ENCODE results near the gene TKT. TPM values are rescaled to one million over a fixed set of nuclear protein-coding genes. Genes with fewer than 3 reads are reported as not detected.

Gene TKT
- total and polyA plus RNA-seq, 4 donors: 351 to 498 (median 456) TPM

DNA sequence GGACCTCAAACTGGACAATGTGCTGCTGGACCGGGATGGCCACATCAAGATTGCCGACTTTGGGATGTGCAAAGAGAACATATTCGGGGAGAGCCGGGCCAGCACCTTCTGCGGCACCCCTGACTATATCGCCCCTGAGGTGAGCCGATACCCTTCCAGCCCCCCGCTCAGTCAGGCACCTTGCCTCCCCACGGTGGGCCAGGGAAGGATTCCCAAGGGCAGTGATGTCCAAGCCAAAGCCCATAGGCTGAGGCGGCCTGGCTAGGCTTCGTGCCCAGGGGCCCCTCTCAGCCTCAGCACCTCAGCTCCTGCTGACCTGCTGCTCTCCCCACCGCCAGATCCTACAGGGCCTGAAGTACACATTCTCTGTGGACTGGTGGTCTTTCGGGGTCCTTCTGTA, 67.1 kb downstream of the TKT start:
- TF ChIP-seq, protein P1, sequence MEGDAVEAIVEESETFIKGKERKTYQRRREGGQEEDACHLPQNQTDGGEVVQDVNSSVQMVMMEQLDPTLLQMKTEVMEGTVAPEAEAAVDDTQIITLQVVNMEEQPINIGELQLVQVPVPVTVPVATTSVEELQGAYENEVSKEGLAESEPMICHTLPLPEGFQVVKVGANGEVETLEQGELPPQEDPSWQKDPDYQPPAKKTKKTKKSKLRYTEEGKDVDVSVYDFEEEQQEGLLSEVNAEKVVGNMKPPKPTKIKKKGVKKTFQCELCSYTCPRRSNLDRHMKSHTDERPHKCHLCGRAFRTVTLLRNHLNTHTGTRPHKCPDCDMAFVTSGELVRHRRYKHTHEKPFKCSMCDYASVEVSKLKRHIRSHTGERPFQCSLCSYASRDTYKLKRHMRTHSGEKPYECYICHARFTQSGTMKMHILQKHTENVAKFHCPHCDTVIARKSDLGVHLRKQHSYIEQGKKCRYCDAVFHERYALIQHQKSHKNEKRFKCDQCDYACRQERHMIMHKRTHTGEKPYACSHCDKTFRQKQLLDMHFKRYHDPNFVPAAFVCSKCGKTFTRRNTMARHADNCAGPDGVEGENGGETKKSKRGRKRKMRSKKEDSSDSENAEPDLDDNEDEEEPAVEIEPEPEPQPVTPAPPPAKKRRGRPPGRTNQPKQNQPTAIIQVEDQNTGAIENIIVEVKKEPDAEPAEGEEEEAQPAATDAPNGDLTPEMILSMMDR (IDR thresholded peaks at IDR 0.05; ENCODE audit: control extremely low read depth, extremely low read depth): no peak
- Histone ChIP-seq H3K27me3 (ENCODE audit: control insufficient read depth in 3 of 3, insufficient read depth in 3 of 3, low read length in 2 of 3) (no peaks in the 10 kb centered on the region), H3K27ac (ENCODE audit: low read depth in 1 of 2, low read length in 1 of 2) (no peak overlapping the region), H3K4me3 (no peak overlapping the region), H3K4me1 (ENCODE audit: control insufficient read depth in 5 of 5, insufficient read depth in 5 of 5, low read length in 5 of 5) (peaks cover 0 to 3% (median under 1%) of the 10 kb centered on the region in 5 donors), H3K9me3 (ENCODE audit: control insufficient read depth in 4 of 4, insufficient read depth in 3 of 4, low read length in 3 of 4) (no peaks in the 10 kb centered on the region), H3K9ac (ENCODE audit: insufficient read depth in 1 of 2, low read length in 2 of 2) (no peak overlapping the region), H3K36me3 (ENCODE audit: control insufficient read depth in 4 of 4, insufficient read depth in 4 of 4, low read length in 4 of 4) (peaks cover 0 to 65% (median 12%) of the 10 kb centered on the region in 4 donors)
- ATAC-seq (ENCODE audit: insufficient read depth, low FRiP score) (no peak), DNase-seq (no peak)
- WGBS, 2 donors: 96 to 97% methylated on average over 13 of the region's 13 CpGs

DNA sequence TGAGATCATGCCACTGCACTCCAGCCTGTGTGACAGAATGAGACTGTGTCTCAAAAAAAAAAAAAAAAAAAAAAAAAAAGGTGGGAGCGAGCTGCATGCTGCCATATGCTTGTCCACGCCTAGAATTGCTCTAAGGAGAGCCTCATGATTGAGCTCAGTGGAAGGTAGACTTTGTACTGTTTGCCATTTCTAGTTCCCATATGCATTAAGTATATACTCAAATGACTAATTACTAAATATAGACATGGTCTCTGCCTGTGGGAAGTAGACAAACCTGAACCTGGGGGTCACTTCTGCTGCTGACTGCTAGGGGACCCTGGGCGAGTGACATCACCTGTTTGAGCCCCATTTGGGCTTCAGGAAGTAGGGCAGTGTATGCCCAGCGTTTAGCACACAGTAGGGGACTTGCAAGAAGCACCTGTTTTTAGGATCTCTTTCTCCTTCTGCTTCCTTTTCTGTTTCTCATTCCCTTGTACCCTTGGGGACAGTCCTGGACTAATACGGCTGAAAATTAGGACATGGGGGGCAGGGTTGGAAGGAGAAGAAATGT, 67.6 kb downstream of the TKT start:
- no peak overlapping the region for H3K27ac ChIP-seq (ENCODE audit: low read depth in 1 of 2, low read length in 1 of 2)
- no peaks in the 10 kb centered on the region for H3K27me3 ChIP-seq (ENCODE audit: control insufficient read depth in 3 of 3, insufficient read depth in 3 of 3, low read length in 2 of 3)
- H3K4me3 ChIP-seq: no peak overlapping the region
- H3K4me1 ChIP-seq (ENCODE audit: control insufficient read depth in 5 of 5, insufficient read depth in 5 of 5, low read length in 5 of 5): peaks cover 0 to 3% (median 0%) of the 10 kb centered on the region in 5 donors
- no peak for DNase-seq
- WGBS, 2 donors: 86 to 91% methylated on average over 5 of the region's 5 CpGs
- no peak for ATAC-seq (ENCODE audit: insufficient read depth, low FRiP score)
- no peaks in the 10 kb centered on the region for H3K9me3 ChIP-seq (ENCODE audit: control insufficient read depth in 4 of 4, insufficient read depth in 3 of 4, low read length in 3 of 4)
- no peak overlapping the region for H3K9ac ChIP-seq (ENCODE audit: insufficient read depth in 1 of 2, low read length in 2 of 2)
- TF ChIP-seq, protein P1 (IDR thresholded peaks at IDR 0.05; ENCODE audit: control extremely low read depth, extremely low read depth): no peak
- H3K36me3 ChIP-seq (ENCODE audit: control insufficient read depth in 4 of 4, insufficient read depth in 4 of 4, low read length in 4 of 4): peaks cover 0 to 66% (median 14%) of the 10 kb centered on the region in 4 donors

DNA sequence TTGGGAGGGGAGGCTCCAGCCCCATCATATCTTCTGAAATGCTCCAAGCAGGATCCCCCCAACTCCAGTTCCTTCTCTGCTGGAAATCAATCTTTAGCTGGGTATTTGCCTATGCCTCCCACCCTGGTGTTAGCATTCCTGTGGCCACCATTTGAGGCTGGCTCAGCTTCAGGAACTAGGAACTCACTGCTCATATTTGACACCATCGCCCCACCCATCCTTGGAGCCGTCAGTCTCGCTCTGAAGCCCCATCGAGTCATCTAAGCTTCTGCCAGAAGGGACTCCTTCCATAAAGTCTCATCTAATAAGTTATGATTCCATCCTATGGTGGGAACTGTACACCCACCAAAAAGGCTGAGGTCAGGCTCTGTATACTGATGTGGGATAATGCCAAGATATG, 68.4 kb downstream of the TKT start:
- H3K4me1 ChIP-seq (ENCODE audit: control insufficient read depth in 5 of 5, insufficient read depth in 5 of 5, low read length in 5 of 5): peaks cover 0 to 4% (median 0%) of the 10 kb centered on the region in 5 donors
- H3K9me3 ChIP-seq (ENCODE audit: control insufficient read depth in 4 of 4, insufficient read depth in 3 of 4, low read length in 3 of 4): no peaks in the 10 kb centered on the region
- peaks cover 0 to 68% (median 14%) of the 10 kb centered on the region in 4 donors for H3K36me3 ChIP-seq (ENCODE audit: control insufficient read depth in 4 of 4, insufficient read depth in 4 of 4, low read length in 4 of 4)
- ATAC-seq (ENCODE audit: insufficient read depth, low FRiP score): no peak
- no peak overlapping the region for H3K27ac ChIP-seq (ENCODE audit: low read depth in 1 of 2, low read length in 1 of 2)
- 82 to 87% methylated on average over 4 of the region's 4 CpGs for WGBS, 2 donors
- TF ChIP-seq, protein P1 (IDR thresholded peaks at IDR 0.05; ENCODE audit: control extremely low read depth, extremely low read depth): no peak
- H3K4me3 ChIP-seq: no peak overlapping the region
- no peak overlapping the region for H3K9ac ChIP-seq (ENCODE audit: insufficient read depth in 1 of 2, low read length in 2 of 2)
- no peaks in the 10 kb centered on the region for H3K27me3 ChIP-seq (ENCODE audit: control insufficient read depth in 3 of 3, insufficient read depth in 3 of 3, low read length in 2 of 3)
- no peak for DNase-seq

DNA sequence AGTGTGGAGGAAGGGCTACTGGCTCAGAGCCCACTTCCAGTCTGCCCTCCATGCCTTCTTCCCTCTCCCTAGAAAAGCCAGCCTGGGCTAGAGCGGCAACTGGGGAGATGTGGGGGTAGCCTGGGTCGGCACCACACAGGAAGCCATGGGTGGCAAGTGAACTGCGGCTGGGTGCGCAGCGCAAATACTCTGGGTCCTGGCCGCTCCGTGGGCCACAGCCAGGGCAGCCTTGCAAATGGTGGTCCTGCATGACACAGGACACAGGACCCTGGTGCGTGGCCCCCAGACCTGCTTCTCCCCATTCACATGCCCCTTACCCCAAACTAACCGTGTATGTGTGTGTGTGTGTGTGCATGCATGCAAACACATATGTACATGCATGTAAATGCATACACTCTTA, 69.1 kb downstream of the TKT start:
- ATAC-seq (ENCODE audit: insufficient read depth, low FRiP score): no peak
- TF ChIP-seq, protein P1 (IDR thresholded peaks at IDR 0.05; ENCODE audit: control extremely low read depth, extremely low read depth): no peak
- Histone ChIP-seq H3K9ac (ENCODE audit: insufficient read depth in 1 of 2, low read length in 2 of 2) (no peak overlapping the region), H3K27me3 (ENCODE audit: control insufficient read depth in 3 of 3, insufficient read depth in 3 of 3, low read length in 2 of 3) (no peaks in the 10 kb centered on the region), H3K9me3 (ENCODE audit: control insufficient read depth in 4 of 4, insufficient read depth in 3 of 4, low read length in 3 of 4) (no peaks in the 10 kb centered on the region), H3K4me3 (no peak overlapping the region), H3K27ac (ENCODE audit: low read depth in 1 of 2, low read length in 1 of 2) (no peak overlapping the region), H3K4me1 (ENCODE audit: control insufficient read depth in 5 of 5, insufficient read depth in 5 of 5, low read length in 5 of 5) (peaks cover 0 to 4% (median 0%) of the 10 kb centered on the region in 5 donors), H3K36me3 (ENCODE audit: control insufficient read depth in 4 of 4, insufficient read depth in 4 of 4, low read length in 4 of 4) (peaks cover 0 to 67% (median 16%) of the 10 kb centered on the region in 4 donors)
- peak in 1 of 3 donors; percentile 9 for DNase-seq
- 97% methylated on average over 8 to 9 of the region's 9 CpGs for WGBS, 2 donors

Data from lung (tissue), 12 donors.